Measurements from ENCODE around the gene SIL1. TPM values are rescaled to one million over a fixed set of nuclear protein-coding genes. Genes with fewer than 3 reads are reported as not detected.

Gene SIL1
- total and polyA plus RNA-seq, 2 donors (not counting 3 experiments of a cell fraction or from before 2014, with no cell fraction given): 47.6 to 67.2 TPM

GRCh38 chr5:138983984-138984383 lies 214.2 kb downstream of the SIL1 start:
- Histone ChIP-seq H3K9ac (replicated peaks; ENCODE audit: extremely low read depth, insufficient read depth, low read length) (no peak overlapping the region), H4K20me1 (replicated peaks; ENCODE audit: control insufficient read depth, extremely low read depth, insufficient read depth, low read length) (no peaks in the 10 kb centered on the region), H3K9me3 (replicated peaks; ENCODE audit: control insufficient read depth, insufficient read depth, low read length) (no peaks in the 10 kb centered on the region), H3K27me3 (ENCODE audit: control insufficient read depth in 2 of 2, insufficient read depth in 2 of 2, low read length in 2 of 2) (no peaks in the 10 kb centered on the region), H3K9me1 (replicated peaks; ENCODE audit: control insufficient read depth, extremely low read depth, insufficient read depth, low read length) (no peaks in the 10 kb centered on the region), H3K27ac (ENCODE audit: insufficient read depth, low read depth, low read length) (no peak overlapping the region), H3K4me3 (replicated peaks in 1 of 3; ENCODE audit: insufficient read depth in 1 of 3, low read depth in 1 of 3, low read length in 3 of 3) (no peak overlapping the region), H3K79me2 (ENCODE audit: control insufficient read depth, insufficient read depth, low read length) (no peaks in the 10 kb centered on the region), H3K4me1 (ENCODE audit: control insufficient read depth, extremely low read depth, insufficient read depth, low read length) (peaks cover 8% of the 10 kb centered on the region), H3K4me2 (ENCODE audit: insufficient read depth, low read length) (no peak overlapping the region), H3K36me3 (ENCODE audit: control insufficient read depth in 2 of 2, extremely low read depth in 1 of 2, insufficient read depth in 2 of 2, low read length in 2 of 2) (no peaks in the 10 kb centered on the region), H2AFZ (ENCODE audit: low read depth, low read length) (no peak overlapping the region)
- ChIA-PET POLR2A (no interaction called here), CTCF (interaction anchor here (1.0 to 2.4 kb wide), 2 partner anchors 9 to 31 kb away, joined by 3 to 9 read pairs; no protein-coding TSS in a partner anchor)
- FAIRE-seq (no peak), DNase-seq (ENCODE audit: low read depth, low spot score) (no peak)
- BruUV-seq (replicated peaks): no TSS peak
- dilution Hi-C loops (cut with MboI; ENCODE audit: extremely low pct_ligation_motif_present, low sequenced_read_pairs) (no loop called here), intact Hi-C loops (cut with micrococcal nuclease) (no loop called here)
- no peak for TF ChIP-seq GATA2 (IDR thresholded peaks at IDR 0.05; ENCODE audit: insufficient read depth, insufficient read length, low read depth, low read length)
- no peak for TF ChIP-seq MYC (IDR thresholded peaks at IDR 0.05; ENCODE audit: low read depth, low read length)
- no peak for TF ChIP-seq POLR2AphosphoS5 (IDR thresholded peaks at IDR 0.05; ENCODE audit: insufficient read depth, low read depth, low read length)
- no peak for TF ChIP-seq JUN (IDR thresholded peaks at IDR 0.05; ENCODE audit: borderline replicate concordance, insufficient read depth, insufficient read length, low read depth)
- TF ChIP-seq MAX (IDR thresholded peaks at IDR 0.05; ENCODE audit: insufficient read depth, insufficient read length): no peak
- no peak for TF ChIP-seq CTCF (IDR thresholded peaks at IDR 0.05; ENCODE audit: extremely low read depth in 1 of 2, insufficient read depth in 1 of 2, low read depth in 1 of 2, low read length in 2 of 2)
- no peak for TF ChIP-seq EZH2 (IDR thresholded peaks at IDR 0.05; ENCODE audit: borderline replicate concordance, low read depth, low read length, severe bottlenecking)
- no peak for TF ChIP-seq FOS (IDR thresholded peaks at IDR 0.05; ENCODE audit: borderline replicate concordance, insufficient read depth, low read length)
- no peak for TF ChIP-seq POLR2A (IDR thresholded peaks at IDR 0.05; ENCODE audit: low read depth, low read length)
